Measurements from ENCODE around the gene AVPR2. TPM values are rescaled to one million over a fixed set of nuclear protein-coding genes. Genes with fewer than 3 reads are reported as not detected.

The AVPR2 gene
- total and polyA plus RNA-seq, 9 of the 15 experiments (the other 6 are each of a cell fraction or from before 2014, with no cell fraction given): not detected

- TF ChIP-seq CBX8 (IDR thresholded peaks at IDR 0.05; ENCODE audit: borderline replicate concordance, extremely low read depth, low read depth, low read length, poor library complexity, severe bottlenecking): no peak
- TF ChIP-seq ZMIZ1 (IDR thresholded peaks at IDR 0.05; ENCODE audit: low read depth in 2 of 2, low read length in 2 of 2): no peak
- no peak for TF ChIP-seq DMBX1 (CRISPR knock-in tag; IDR thresholded peaks at IDR 0.05; ENCODE audit: borderline replicate concordance)
- TF ChIP-seq NR1H2 (CRISPR knock-in tag; IDR thresholded peaks at IDR 0.05): no peak
- TF ChIP-seq ZNF79 (CRISPR knock-in tag; IDR thresholded peaks at IDR 0.05; ENCODE audit: low read depth): no peak
- TF ChIP-seq NFATC3 (IDR thresholded peaks at IDR 0.05): no peak
- no peak for TF ChIP-seq SRSF1 (IDR thresholded peaks at IDR 0.05; ENCODE audit: low read depth, low read length)
- TF ChIP-seq ZHX1 (conservative IDR thresholded peaks at IDR 0.05; ENCODE audit: low read length): no peak
- TF ChIP-seq HINFP (tag; conservative IDR thresholded peaks at IDR 0.05; ENCODE audit: low read depth): no peak
Measured at GRCh38 chrX:153941336-153942252, 37.1 kb downstream of the AVPR2 start (continued).

All from K562 (cell line).